GM12865 (cell line): ENCODE measurements around the gene C6orf47.
A peak's percentile ranks its signal among the peaks of the same experiment; 100 is the strongest.

Experiments used
- DNase-seq: peaks from one replicate; pipeline ENCODE4 v3.0.0; 2010; ENCODE audit warnings: low read depth
- H3K4me3 ChIP-seq: 2 replicates; pipeline ENCODE4 v1.5.1; 2011; ENCODE audit warnings: mild to moderate bottlenecking, low read depth, low read length, control low read depth
- CTCF ChIP-seq: IDR thresholded peaks from 2 replicates; pipeline ENCODE4 v1.5.1; 2011; ENCODE audit warnings: low read length, control low read depth, low read depth, inconsistent platforms; ENCODE audit not compliant: insufficient read depth; ENCODE audit errors: missing control alignments

The C6orf47 gene

GRCh38 chr6:31692353-31692752, 31.8 kb upstream of the C6orf47 start:
- TF ChIP-seq CTCF: no peak
- H3K4me3 ChIP-seq: no peak overlapping the region
- DNase-seq: no peak

- H3K4me3 ChIP-seq: no peak overlapping the region
- DNase-seq: no peak
- TF ChIP-seq CTCF: no peak
Measured at GRCh38 chr6:31691564-31692108, 31.1 kb upstream of the C6orf47 start.

- no peak for TF ChIP-seq CTCF
- DNase-seq: no peak
- no peak overlapping the region for H3K4me3 ChIP-seq
Measured at GRCh38 chr6:31691078-31691463, 30.5 kb upstream of the C6orf47 start.

- TF ChIP-seq CTCF: no peak
- DNase-seq: no peak
Measured at GRCh38 chr6:31690231-31691077, 29.9 kb upstream of the C6orf47 start.

GRCh38 chr6:31689249-31690110, 28.9 kb upstream of the C6orf47 start:
- DNase-seq: no peak
- H3K4me3 ChIP-seq: no peak overlapping the region
- TF ChIP-seq CTCF: peak; percentile 52

More at GRCh38 chr6:31690231-31691077, 29.9 kb upstream of the C6orf47 start:
- no peak overlapping the region for H3K4me3 ChIP-seq

GRCh38 chr6:31687860-31688693, 27.5 kb upstream of the C6orf47 start:
- no peak for TF ChIP-seq CTCF
- no peak overlapping the region for H3K4me3 ChIP-seq
- no peak for DNase-seq
